Liver (tissue), 3 donors: ENCODE measurements around the gene AATK.

ENCODE experiments used
- EGR1 ChIP-seq, 2 donors: IDR thresholded peaks; 2 replicates each; pipeline ENCODE4 v1.6.1; 2016 to 2018; ENCODE audit warnings: antibody characterized with exemption in 2 of 2, low read depth in 2 of 2
- FOXA1 ChIP-seq: IDR thresholded peaks from 2 replicates; pipeline ENCODE4 v1.6.1; 2016; ENCODE audit warnings: antibody characterized with exemption
- GABPA ChIP-seq, 2 donors: IDR thresholded peaks in 1 of 2; conservative IDR thresholded peaks in 1 of 2; 2 replicates each; pipeline ENCODE4 v1.6.1; 2016; ENCODE audit warnings: antibody characterized with exemption in 2 of 2, mild to moderate bottlenecking in 1 of 2, moderate library complexity in 1 of 2
- HNF4G ChIP-seq: IDR thresholded peaks from 2 replicates; pipeline ENCODE4 v1.6.1; 2016; ENCODE audit warnings: antibody characterized with exemption
- RAD21 ChIP-seq, 2 donors: IDR thresholded peaks; 2 replicates each; pipeline ENCODE4 v1.6.1; 2016; ENCODE audit warnings: antibody characterized with exemption in 2 of 2, mild to moderate bottlenecking in 2 of 2
- REST ChIP-seq: IDR thresholded peaks from 2 replicates; pipeline ENCODE4 v1.6.1; 2016; ENCODE audit warnings: antibody characterized with exemption, mild to moderate bottlenecking
- SP1 ChIP-seq: IDR thresholded peaks from 2 replicates; pipeline ENCODE4 v1.6.1; 2018; ENCODE audit warnings: antibody characterized with exemption, mild to moderate bottlenecking
- TAF1 ChIP-seq: conservative IDR thresholded peaks from 2 replicates; pipeline ENCODE4 v1.6.1; 2016; ENCODE audit warnings: antibody characterized with exemption, mild to moderate bottlenecking
- ZBTB33 ChIP-seq: IDR thresholded peaks from 2 replicates; pipeline ENCODE4 v1.6.1; 2016; ENCODE audit warnings: antibody characterized with exemption
- TF ChIP-seq, protein P1 (sequence below): fragments of 150-350 bp; IDR thresholded peaks from 2 replicates; pipeline ENCODE4 v1.5.1; 2017; ENCODE audit warnings: improper control_type of control experiment, low read depth, low read length; ENCODE audit not compliant: missing input control
- donor health status: healthy.
- donor health status: healthy.

DNA sequence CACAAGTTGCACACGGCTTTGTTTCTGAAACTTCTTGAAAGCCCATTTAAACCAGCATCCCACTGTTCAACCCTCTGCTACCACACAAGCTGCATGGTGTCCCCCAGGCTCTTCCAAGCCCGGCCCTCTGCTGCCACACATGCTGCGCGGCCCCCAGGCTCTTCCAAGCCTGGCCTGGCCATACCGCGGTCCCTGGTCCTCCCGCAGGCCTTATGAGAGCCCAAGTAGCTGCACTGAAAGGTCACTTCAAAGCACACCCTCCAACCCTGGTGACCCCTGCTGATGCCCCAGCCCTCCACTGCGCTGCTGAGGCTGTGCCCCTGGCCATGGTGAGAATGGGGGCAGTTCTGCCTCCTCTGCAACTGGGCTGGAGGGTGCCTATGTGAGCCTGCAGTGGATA is 26.6 kb downstream of the AATK start:
- no peak for TF ChIP-seq FOXA1
- TF ChIP-seq, protein P1, sequence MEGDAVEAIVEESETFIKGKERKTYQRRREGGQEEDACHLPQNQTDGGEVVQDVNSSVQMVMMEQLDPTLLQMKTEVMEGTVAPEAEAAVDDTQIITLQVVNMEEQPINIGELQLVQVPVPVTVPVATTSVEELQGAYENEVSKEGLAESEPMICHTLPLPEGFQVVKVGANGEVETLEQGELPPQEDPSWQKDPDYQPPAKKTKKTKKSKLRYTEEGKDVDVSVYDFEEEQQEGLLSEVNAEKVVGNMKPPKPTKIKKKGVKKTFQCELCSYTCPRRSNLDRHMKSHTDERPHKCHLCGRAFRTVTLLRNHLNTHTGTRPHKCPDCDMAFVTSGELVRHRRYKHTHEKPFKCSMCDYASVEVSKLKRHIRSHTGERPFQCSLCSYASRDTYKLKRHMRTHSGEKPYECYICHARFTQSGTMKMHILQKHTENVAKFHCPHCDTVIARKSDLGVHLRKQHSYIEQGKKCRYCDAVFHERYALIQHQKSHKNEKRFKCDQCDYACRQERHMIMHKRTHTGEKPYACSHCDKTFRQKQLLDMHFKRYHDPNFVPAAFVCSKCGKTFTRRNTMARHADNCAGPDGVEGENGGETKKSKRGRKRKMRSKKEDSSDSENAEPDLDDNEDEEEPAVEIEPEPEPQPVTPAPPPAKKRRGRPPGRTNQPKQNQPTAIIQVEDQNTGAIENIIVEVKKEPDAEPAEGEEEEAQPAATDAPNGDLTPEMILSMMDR = no peak
- TF ChIP-seq REST = no peak
- TF ChIP-seq EGR1 (IDR thresholded peaks at IDR 0.05; ENCODE audit: low read depth in 2 of 2) = no peak
- no peak for TF ChIP-seq TAF1
- no peak for TF ChIP-seq ZBTB33
- TF ChIP-seq HNF4G = no peak
- no peak for TF ChIP-seq SP1
- TF ChIP-seq RAD21 (IDR thresholded peaks at IDR 0.05) = no peak
- TF ChIP-seq GABPA (IDR thresholded peaks at IDR 0.05 in 1 of 2, conservative IDR thresholded peaks at IDR 0.05 in 1 of 2) = no peak
